Measurements from ENCODE around the gene MUC6. TPM values are rescaled to one million over a fixed set of nuclear protein-coding genes. Genes with fewer than 3 reads are reported as not detected.

Gene MUC6
- total and polyA plus RNA-seq, 2 donors, result not detected

- 90% methylated on average over 28 of the region's 28 CpGs for WGBS
Observed at GRCh38 chr11:1075341-1075911, 38.9 kb upstream of the MUC6 start.

GRCh38 chr11:1074244-1075221 lies 38.0 kb upstream of the MUC6 start, which contains the start of gene MUC2:
MUC2 (plus strand) TSS chr11:1074874.
- no peak within 1 kb of the TSS for H3K4me3 ChIP-seq (ENCODE audit: low read depth, low read length)
- no peak for DNase-seq (ENCODE audit: extremely low spot score)
- no peaks in the 10 kb centered on the region for H3K4me1 ChIP-seq (ENCODE audit: insufficient read depth)
- WGBS, result 77% methylated on average over 32 of the region's 32 CpGs
- no peaks in the 10 kb centered on the region for H3K36me3 ChIP-seq (ENCODE audit: insufficient read depth)
- no peak within 1 kb of the TSS for H3K27ac ChIP-seq (ENCODE audit: low read depth)

More at GRCh38 chr11:1075341-1075911, 38.9 kb upstream of the MUC6 start:
- Histone ChIP-seq H3K4me3 (ENCODE audit: low read depth, low read length) (no peak overlapping the region), H3K4me1 (ENCODE audit: insufficient read depth) (no peaks in the 10 kb centered on the region), H3K27ac (ENCODE audit: low read depth) (no peak overlapping the region), H3K36me3 (ENCODE audit: insufficient read depth) (no peaks in the 10 kb centered on the region)
- no peak for DNase-seq (ENCODE audit: extremely low spot score)

GRCh38 chr11:1073851-1074243 lies 37.3 kb upstream of the MUC6 start:
- DNase-seq (ENCODE audit: extremely low spot score), result no peak
- Histone ChIP-seq H3K4me1 (ENCODE audit: insufficient read depth) (no peaks in the 10 kb centered on the region), H3K36me3 (ENCODE audit: insufficient read depth) (no peaks in the 10 kb centered on the region), H3K4me3 (ENCODE audit: low read depth, low read length) (no peak overlapping the region), H3K27ac (ENCODE audit: low read depth) (no peak overlapping the region)
- 83% methylated on average over 11 of the region's 11 CpGs for WGBS

- DNase-seq (ENCODE audit: extremely low spot score), result no peak
- H3K4me3 ChIP-seq (ENCODE audit: low read depth, low read length), result no peak overlapping the region
- no peaks in the 10 kb centered on the region for H3K4me1 ChIP-seq (ENCODE audit: insufficient read depth)
- WGBS, result 43% methylated on average over 13 of the region's 13 CpGs
- no peaks in the 10 kb centered on the region for H3K36me3 ChIP-seq (ENCODE audit: insufficient read depth)
- H3K27ac ChIP-seq (ENCODE audit: low read depth), result no peak overlapping the region
Observed at GRCh38 chr11:1073261-1073724, 36.8 kb upstream of the MUC6 start.

GRCh38 chr11:1072821-1073231 lies 36.3 kb upstream of the MUC6 start:
- Histone ChIP-seq H3K36me3 (ENCODE audit: insufficient read depth) (no peaks in the 10 kb centered on the region), H3K4me3 (ENCODE audit: low read depth, low read length) (no peak overlapping the region), H3K27ac (ENCODE audit: low read depth) (no peak overlapping the region), H3K4me1 (ENCODE audit: insufficient read depth) (no peaks in the 10 kb centered on the region)
- DNase-seq (ENCODE audit: extremely low spot score), result no peak
- 90% methylated on average over 9 of the region's 9 CpGs for WGBS

GRCh38 chr11:1072116-1072820 lies 35.8 kb upstream of the MUC6 start:
- DNase-seq (ENCODE audit: extremely low spot score), result no peak
- Histone ChIP-seq H3K4me3 (ENCODE audit: low read depth, low read length) (no peak overlapping the region), H3K4me1 (ENCODE audit: insufficient read depth) (no peaks in the 10 kb centered on the region), H3K36me3 (ENCODE audit: insufficient read depth) (no peaks in the 10 kb centered on the region), H3K27ac (ENCODE audit: low read depth) (no peak overlapping the region)
- WGBS, result 62% methylated on average over 18 of the region's 18 CpGs

- no peak for DNase-seq (ENCODE audit: extremely low spot score)
- no peaks in the 10 kb centered on the region for H3K36me3 ChIP-seq (ENCODE audit: insufficient read depth)
- WGBS, result 84% methylated on average over 21 of the region's 21 CpGs
- no peaks in the 10 kb centered on the region for H3K4me1 ChIP-seq (ENCODE audit: insufficient read depth)
- H3K4me3 ChIP-seq (ENCODE audit: low read depth, low read length), result no peak overlapping the region
- H3K27ac ChIP-seq (ENCODE audit: low read depth), result no peak overlapping the region
Observed at GRCh38 chr11:1071571-1072115, 35.1 kb upstream of the MUC6 start.

GRCh38 chr11:1070594-1071462 lies 34.3 kb upstream of the MUC6 start:
- no peaks in the 10 kb centered on the region for H3K4me1 ChIP-seq (ENCODE audit: insufficient read depth)
- DNase-seq (ENCODE audit: extremely low spot score), result no peak
- H3K27ac ChIP-seq (ENCODE audit: low read depth), result no peak overlapping the region
- no peak overlapping the region for H3K4me3 ChIP-seq (ENCODE audit: low read depth, low read length)
- 86% methylated on average over 9 of the region's 9 CpGs for WGBS
- H3K36me3 ChIP-seq (ENCODE audit: insufficient read depth), result no peaks in the 10 kb centered on the region

GRCh38 chr11:1069740-1070139 lies 33.2 kb upstream of the MUC6 start:
- DNase-seq (ENCODE audit: extremely low spot score), result no peak
- H3K4me1 ChIP-seq (ENCODE audit: insufficient read depth), result no peaks in the 10 kb centered on the region
- no peaks in the 10 kb centered on the region for H3K36me3 ChIP-seq (ENCODE audit: insufficient read depth)
- H3K4me3 ChIP-seq (ENCODE audit: low read depth, low read length), result no peak overlapping the region
- no peak overlapping the region for H3K27ac ChIP-seq (ENCODE audit: low read depth)

GRCh38 chr11:1067812-1068496 lies 31.4 kb upstream of the MUC6 start:
- WGBS, result 70% methylated on average over 8 of the region's 8 CpGs
- Histone ChIP-seq H3K4me3 (ENCODE audit: low read depth, low read length) (no peak overlapping the region), H3K4me1 (ENCODE audit: insufficient read depth) (no peaks in the 10 kb centered on the region), H3K27ac (ENCODE audit: low read depth) (no peak overlapping the region), H3K36me3 (ENCODE audit: insufficient read depth) (no peaks in the 10 kb centered on the region)
- DNase-seq (ENCODE audit: extremely low spot score), result no peak

- no peak overlapping the region for H3K4me3 ChIP-seq (ENCODE audit: low read depth, low read length)
- no peaks in the 10 kb centered on the region for H3K4me1 ChIP-seq (ENCODE audit: insufficient read depth)
- DNase-seq (ENCODE audit: extremely low spot score), result no peak
- WGBS, result 68% methylated on average over 3 of the region's 3 CpGs
- H3K27ac ChIP-seq (ENCODE audit: low read depth), result no peak overlapping the region
- no peaks in the 10 kb centered on the region for H3K36me3 ChIP-seq (ENCODE audit: insufficient read depth)
Observed at GRCh38 chr11:1064167-1064566, 27.6 kb upstream of the MUC6 start.

GRCh38 chr11:1062075-1062820 lies 25.7 kb upstream of the MUC6 start:
- Histone ChIP-seq H3K4me1 (ENCODE audit: insufficient read depth) (no peaks in the 10 kb centered on the region), H3K36me3 (ENCODE audit: insufficient read depth) (no peaks in the 10 kb centered on the region), H3K27ac (ENCODE audit: low read depth) (no peak overlapping the region), H3K4me3 (ENCODE audit: low read depth, low read length) (no peak overlapping the region)
- no peak for DNase-seq (ENCODE audit: extremely low spot score)
- 83% methylated on average over 9 of the region's 9 CpGs for WGBS

Data from urinary bladder (tissue), 4 donors.